HUES64 (cell line): ENCODE data around the gene SH3GLB2.
"Not testable (repeated sequence)": the region's sequence is repeated elsewhere in the genome, so short reads cannot be mapped to it uniquely, and the experiment has no call there.

Experiments used
- H3K27ac ChIP-seq: 2 replicates; pipeline ENCODE4 v1.7.0; 2013; ENCODE audit warnings: low read depth, low read length, inconsistent platforms
- H3K27me3 ChIP-seq: 2 replicates; pipeline ENCODE4 v1.6.1; 2013; ENCODE audit warnings: mild to moderate bottlenecking, low read length; ENCODE audit not compliant: insufficient read depth
- H3K36me3 ChIP-seq: 2 replicates; pipeline ENCODE4 v1.6.1; 2013; ENCODE audit warnings: mild to moderate bottlenecking, low read length; ENCODE audit not compliant: insufficient read depth
- H3K4me1 ChIP-seq: 2 replicates; pipeline ENCODE4 v1.6.1; 2013; ENCODE audit warnings: mild to moderate bottlenecking, low read length, moderate library complexity; ENCODE audit not compliant: insufficient read depth
- H3K4me3 ChIP-seq: 2 replicates; pipeline ENCODE4 v1.5.1; 2013; ENCODE audit warnings: mild to moderate bottlenecking, low read length, moderate library complexity
- H3K9ac ChIP-seq: 2 replicates; pipeline ENCODE4 v1.6.1; 2013; ENCODE audit warnings: mild to moderate bottlenecking, low read depth, low read length
- H3K9me3 ChIP-seq: 2 replicates; pipeline ENCODE4 v1.6.1; 2013; ENCODE audit warnings: low read depth, low read length; ENCODE audit not compliant: insufficient read depth
- WGBS: fragments of 150-250, 120-280 bp; methylation state at CpG from one replicate; pipeline ENCODE4 v1.1.7; 2013; ENCODE audit warnings: missing lambda C conversion rate; 5-methylcytosine and 5-hydroxymethylcytosine counted together

Gene SH3GLB2

DNA sequence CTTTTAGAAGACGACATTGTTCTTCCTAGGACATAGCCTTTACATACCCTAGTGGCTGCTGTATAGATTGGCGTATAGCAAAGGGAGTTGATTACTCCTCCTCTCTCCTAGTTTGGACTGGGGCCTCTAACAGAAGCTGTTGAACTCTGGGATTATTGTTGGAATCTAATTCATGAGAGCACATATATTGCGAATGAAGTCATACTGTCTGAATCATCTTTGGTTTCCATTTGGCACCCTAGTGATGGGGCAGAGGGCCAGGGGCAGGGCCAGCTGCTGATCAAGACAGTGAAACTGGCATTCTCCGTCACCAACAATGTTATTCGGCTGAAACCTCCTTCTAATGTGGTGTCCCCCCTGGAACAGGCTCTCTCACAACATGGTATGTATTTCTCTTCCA, 40.3 kb downstream of the SH3GLB2 start:
- no peaks in the 10 kb centered on the region for H3K27me3 ChIP-seq
- no peak overlapping the region for H3K9ac ChIP-seq
- 95% methylated on average over 5 of the region's 5 CpGs for WGBS
- H3K4me1 ChIP-seq = no peaks in the 10 kb centered on the region
- peaks cover 88% of the 10 kb centered on the region for H3K36me3 ChIP-seq
- H3K9me3 ChIP-seq = no peaks in the 10 kb centered on the region
- H3K27ac ChIP-seq = no peak overlapping the region
- no peak overlapping the region for H3K4me3 ChIP-seq

- Histone ChIP-seq H3K27me3 (no peaks in the 10 kb centered on the region), H3K36me3 (peaks cover 90% of the 10 kb centered on the region), H3K9me3 (no peaks in the 10 kb centered on the region), H3K9ac (no peak overlapping the region), H3K27ac (no peak overlapping the region), H3K4me1 (no peaks in the 10 kb centered on the region), H3K4me3 (no peak overlapping the region)
- WGBS = 92% methylated on average over 5 of the region's 5 CpGs
Measured at GRCh38 chr9:128986671-128987070, 41.5 kb downstream of the SH3GLB2 start.

- over 99% methylated on average over 7 of the region's 8 CpGs for WGBS
- Histone ChIP-seq H3K4me3 (no peak overlapping the region), H3K27me3 (no peaks in the 10 kb centered on the region), H3K27ac (no peak overlapping the region), H3K4me1 (no peaks in the 10 kb centered on the region), H3K36me3 (peaks cover 95% of the 10 kb centered on the region), H3K9ac (no peak overlapping the region), H3K9me3 (no peaks in the 10 kb centered on the region)
Measured at GRCh38 chr9:128983536-128983935, 44.6 kb downstream of the SH3GLB2 start.

DNA sequence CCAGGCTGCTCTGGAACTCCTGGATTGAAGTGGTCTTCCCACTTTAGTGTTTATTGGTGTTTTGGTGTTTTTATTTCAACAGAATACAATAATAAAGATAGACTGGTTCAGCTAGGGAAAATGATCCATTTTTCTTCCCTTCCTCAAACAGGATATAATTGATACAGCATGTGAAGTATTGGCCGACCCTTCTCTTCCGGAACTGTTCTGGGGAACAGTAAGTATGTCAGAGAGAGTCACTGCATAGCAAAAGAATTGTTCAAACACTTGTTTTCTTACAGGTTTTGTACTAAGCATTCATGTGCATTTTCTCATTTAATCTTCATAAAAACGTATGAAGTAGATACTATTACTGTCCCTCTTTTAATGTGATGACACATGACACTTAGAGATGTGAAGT, 49.0 kb downstream of the SH3GLB2 start:
- Histone ChIP-seq H3K9me3 (no peaks in the 10 kb centered on the region), H3K27me3 (no peaks in the 10 kb centered on the region), H3K27ac (no peak overlapping the region), H3K36me3 (peaks cover 93% of the 10 kb centered on the region), H3K4me3 (no peak overlapping the region), H3K4me1 (no peaks in the 10 kb centered on the region), H3K9ac (no peak overlapping the region)
- WGBS = 100% methylated on average over 3 of the region's 3 CpGs

DNA sequence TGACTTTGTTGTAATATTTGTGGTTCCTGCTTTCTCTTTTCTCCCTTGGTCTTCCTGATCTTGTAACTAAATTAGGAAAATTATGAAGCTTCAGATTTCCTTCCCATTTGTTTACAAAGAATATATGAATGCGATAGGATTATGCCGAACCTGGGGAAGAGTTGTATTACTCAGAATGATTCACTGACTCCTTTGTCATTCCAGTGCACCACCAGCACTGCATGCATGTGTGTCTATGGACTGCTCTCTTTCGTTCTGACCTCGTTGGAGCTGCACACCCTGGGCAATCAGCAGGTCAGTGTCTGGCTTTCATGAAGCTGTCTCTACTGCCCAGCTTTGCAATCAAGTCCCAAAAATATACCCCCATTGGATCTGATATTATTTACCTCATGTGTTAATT, 55.2 kb downstream of the SH3GLB2 start:
- Histone ChIP-seq H3K4me1 (no peaks in the 10 kb centered on the region), H3K4me3 (no peak overlapping the region), H3K9me3 (no peaks in the 10 kb centered on the region), H3K27me3 (no peaks in the 10 kb centered on the region), H3K9ac (no peak overlapping the region), H3K36me3 (peaks cover 96% of the 10 kb centered on the region), H3K27ac (no peak overlapping the region)
- 95% methylated on average over 4 of the region's 4 CpGs for WGBS

GRCh38 chr9:128969491-128969890, 58.6 kb downstream of the SH3GLB2 start:
- Histone ChIP-seq H3K36me3 (peaks cover 88% of the 10 kb centered on the region), H3K9ac (no peak overlapping the region), H3K27me3 (no peaks in the 10 kb centered on the region), H3K4me1 (no peaks in the 10 kb centered on the region), H3K27ac (no peak overlapping the region), H3K9me3 (no peaks in the 10 kb centered on the region), H3K4me3 (no peak overlapping the region)
- 94% methylated on average over 5 of the region's 5 CpGs for WGBS

- not testable (repeated sequence) for H3K27me3 ChIP-seq, H3K4me1 ChIP-seq, H3K9me3 ChIP-seq, H3K9ac ChIP-seq, H3K27ac ChIP-seq, H3K4me3 ChIP-seq
- peaks cover 88% of the 10 kb centered on the region for H3K36me3 ChIP-seq
- WGBS = 98% methylated on average over 8 of the region's 9 CpGs
Measured at GRCh38 chr9:128961403-128961802, 66.7 kb downstream of the SH3GLB2 start.
